Pancreas (tissue), 10 donors: ENCODE data around the gene MINDY2. TPM values are rescaled to one million over a fixed set of nuclear protein-coding genes. Genes with fewer than 3 reads are reported as not detected.

Experiments
- ATAC-seq, 4 donors: fragments of 200-7000 bp; cut with Tn5 transposase; one replicate each; pipeline versions ENCODE4 v1.8.0 to v1.9.1; 2020; ENCODE audit warnings: mild to moderate bottlenecking in 4 of 4, moderate library complexity in 4 of 4
- DNase-seq, 6 donors: peaks; one replicate each; pipeline ENCODE4 v3.0.0-alpha.2; 2020
- FAIRE-seq: peaks from 2 replicates; lab custom pipeline; 2012; peaks lifted over from hg19 to GRCh38; lab: Jason Lieb, UNC
- H3K27ac ChIP-seq, 4 donors: fragments of 200-600 bp; sonication (generic); 1 replicate in 3 of 4; 2 replicates in 1 of 4; pipeline versions ENCODE4 v1.5.0 to v1.8.0; 2020
- H3K27me3 ChIP-seq, 4 donors: fragments of 200-600 bp; one replicate each; pipeline ENCODE4 v1.8.0; 2021
- H3K36me3 ChIP-seq, 3 donors: fragments of 200-600 bp; sonication (generic) in 1 of 3; one replicate each; pipeline versions ENCODE4 v1.5.0 to v1.8.0; 2020 to 2021
- H3K4me1 ChIP-seq, 3 donors: fragments of 200-600 bp; one replicate each; pipeline ENCODE4 v1.8.0; 2021
- H3K4me3 ChIP-seq, 4 donors: fragments of 200-600 bp; sonication (generic) in 2 of 4; one replicate each; pipeline versions ENCODE4 v1.5.0 to v1.8.0; 2020 to 2021
- H3K9me3 ChIP-seq, 4 donors: fragments of 200-600 bp; one replicate each; pipeline ENCODE4 v1.8.0; 2021
- CTCF ChIP-seq, 4 donors: fragments of 200-600 bp; sonication (generic) in 3 of 4; IDR thresholded peaks; one replicate each; pipeline versions ENCODE4 v1.5.0 to v1.8.0; 2021; ENCODE audit warnings: antibody characterized with exemption in 4 of 4
- WGBS, 2 donors: extraction: QIAGEN DNeasy Blood & Tissue Kit; methylation state at CpG; one replicate each; pipeline ENCODE4 v1.1.7; 2013; 5-methylcytosine and 5-hydroxymethylcytosine counted together
- intact Hi-C, 3 donors: fragments of 100-400 bp; cut with DNase I; formaldehyde crosslinking; loops; one replicate each; pipeline versions ENCODE4 v1.11.1 to v1.14.2; 2022
- polyA plus RNA-seq, 2 donors: library from polyadenylated mRNA; stranded (reverse); fragments of 200-250 nt; gene quantifications; one replicate each; pipeline ENCODE4 v1.2.3, GENCODE V29; 2013
- total RNA-seq, 6 donors: library from RNA; stranded (reverse); fragmentation: NEBNext Ultra II Directional in 4 of 6; extraction: Animal tissue kit (Norgen Biotek cat#: 25700) in 4 of 6; gene quantifications; one replicate each; pipeline versions ENCODE4 v1.2.1 to v1.2.4, GENCODE V29; 2021 to 2023
- donor health status: healthy with polysubstance abuse.
- donor health status: DM: no; HTN: no; CAD: no; lungs with moderate emphysema.
- donor health status: DM: no; HTN: no; CAD: no.
- donor health status: control.
- donor health status: control.
- donor health status: Bipolar disorder and iron deficiency.
- donor health status: DM: yes; HTN: yes; CAD: no.
- donor health status: DM: no; HTN: no; CAD: no.
- donor health status: DM: no; HTN: no; CAD: no.
- donor health status: DM: yes; HTN: yes; CAD: no.

Gene MINDY2
- total and polyA plus RNA-seq, 8 donors, result 2.8 to 11.6 (median 5.7) TPM

DNA sequence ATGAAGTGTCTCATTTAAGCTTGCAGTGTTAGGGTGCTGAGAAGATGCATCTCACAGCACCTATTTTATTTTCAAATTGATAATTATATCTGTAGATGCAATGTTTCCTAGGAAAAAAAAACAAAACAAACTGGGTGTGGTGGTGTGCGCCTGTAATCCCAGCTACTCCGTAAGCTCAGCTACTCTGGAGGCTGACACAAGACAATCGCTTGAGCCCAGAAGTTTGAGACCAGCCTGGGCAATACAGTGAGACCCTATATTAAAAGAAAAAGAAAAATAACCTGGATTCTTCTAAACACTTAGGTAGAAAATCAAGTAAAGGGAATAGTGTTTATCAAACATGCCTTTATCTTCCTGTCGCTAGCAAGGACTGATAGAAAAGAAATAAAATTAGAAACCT, 1.9 kb downstream of the MINDY2 start:
- no peak for DNase-seq
- no peak for FAIRE-seq
- intact Hi-C loops, result no loop called here
- Histone ChIP-seq H3K27me3 (no peaks in the 10 kb centered on the region), H3K9me3 (no peaks in the 10 kb centered on the region), H3K36me3 (no peaks in the 10 kb centered on the region), H3K4me3 (peak overlapping the region in 2 of 4 donors; percentile 77 to 93), H3K27ac (no peak overlapping the region), H3K4me1 (peaks cover 5 to 34% (median 7%) of the 10 kb centered on the region in 3 donors)
- TF ChIP-seq CTCF (IDR thresholded peaks at IDR 0.05), result no peak
- WGBS, 2 donors, result 53 to 58% methylated on average over 4 of the region's 4 CpGs
- ATAC-seq, result no peak

GRCh38 chr15:58775402-58775801, 4.3 kb downstream of the MINDY2 start:
- Histone ChIP-seq H3K27ac (no peak overlapping the region), H3K9me3 (no peaks in the 10 kb centered on the region), H3K4me1 (peaks cover 0 to 27% (median 7%) of the 10 kb centered on the region in 3 donors), H3K4me3 (no peak overlapping the region), H3K27me3 (no peaks in the 10 kb centered on the region), H3K36me3 (no peaks in the 10 kb centered on the region)
- intact Hi-C loops, result no loop called here
- no peak for TF ChIP-seq CTCF (IDR thresholded peaks at IDR 0.05)
- ATAC-seq (no peak), DNase-seq (no peak), FAIRE-seq (no peak)
- 93 to 97% methylated on average over 3 of the region's 3 CpGs for WGBS, 2 donors

- ATAC-seq, result no peak
- TF ChIP-seq CTCF (IDR thresholded peaks at IDR 0.05), result no peak
These were observed 6.0 kb downstream of the MINDY2 start for GRCh38 chr15:58777107-58777506.

DNA sequence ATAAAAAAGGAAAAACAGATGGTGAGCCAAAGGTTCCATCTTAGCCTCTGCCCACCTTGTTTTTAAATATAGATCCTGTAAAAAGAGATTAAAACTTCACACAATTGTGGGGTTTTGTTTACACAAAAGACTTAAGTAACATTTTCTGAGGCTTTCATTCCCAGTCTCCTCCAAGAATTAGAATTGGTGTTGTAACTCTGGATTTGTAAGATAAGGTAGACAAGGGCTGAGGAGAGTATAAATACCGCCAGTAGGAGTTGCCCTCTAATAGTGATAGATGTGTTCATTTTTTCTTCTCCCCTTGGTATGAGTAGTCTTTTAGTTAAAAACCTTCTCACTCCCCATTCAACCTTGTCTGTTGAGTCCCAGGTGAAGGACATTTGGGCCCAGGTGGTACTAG, 8.5 kb downstream of the MINDY2 start:
- no peak for FAIRE-seq
- intact Hi-C loops, result no loop called here
- no peak for DNase-seq
- H3K36me3 ChIP-seq, result no peaks in the 10 kb centered on the region
- H3K9me3 ChIP-seq, result no peaks in the 10 kb centered on the region
- WGBS, 2 donors, result 93 to 95% methylated on average over 1 of the region's 1 CpG
- no peak for TF ChIP-seq CTCF (IDR thresholded peaks at IDR 0.05)
- no peaks in the 10 kb centered on the region for H3K27me3 ChIP-seq
- peaks cover 0 to 6% (median 0%) of the 10 kb centered on the region in 3 donors for H3K4me1 ChIP-seq
- H3K27ac ChIP-seq, result no peak overlapping the region
- no peak overlapping the region for H3K4me3 ChIP-seq
- no peak for ATAC-seq

More at GRCh38 chr15:58777107-58777506, 6.0 kb downstream of the MINDY2 start:
- H3K36me3 ChIP-seq, result no peaks in the 10 kb centered on the region
- no peaks in the 10 kb centered on the region for H3K9me3 ChIP-seq
- no peak for DNase-seq
- H3K4me1 ChIP-seq, result peaks cover 0 to 27% (median 7%) of the 10 kb centered on the region in 3 donors
- no peak for FAIRE-seq
- H3K27ac ChIP-seq, result no peak overlapping the region
- intact Hi-C loops, result no loop called here
- no peak overlapping the region for H3K4me3 ChIP-seq
- H3K27me3 ChIP-seq, result no peaks in the 10 kb centered on the region
- 78 to 81% methylated on average over 4 of the region's 4 CpGs for WGBS, 2 donors

GRCh38 chr15:58785355-58785754, 14.3 kb downstream of the MINDY2 start:
- Histone ChIP-seq H3K4me1 (no peaks in the 10 kb centered on the region), H3K27me3 (no peaks in the 10 kb centered on the region), H3K27ac (no peak overlapping the region), H3K4me3 (no peak overlapping the region), H3K36me3 (no peaks in the 10 kb centered on the region), H3K9me3 (no peaks in the 10 kb centered on the region)
- no peak for TF ChIP-seq CTCF (IDR thresholded peaks at IDR 0.05)
- WGBS, 2 donors, result 78 to 84% methylated on average over 6 of the region's 6 CpGs
- ATAC-seq, result no peak
- intact Hi-C loops, result no loop called here
- no peak for FAIRE-seq
- no peak for DNase-seq
